Measurements from ENCODE around the gene ROM1. TPM values are rescaled to one million over a fixed set of nuclear protein-coding genes. Genes with fewer than 3 reads are reported as not detected.

Gene ROM1
- total RNA-seq, 1 experiment from 2014 or later = 2.7 TPM

DNA sequence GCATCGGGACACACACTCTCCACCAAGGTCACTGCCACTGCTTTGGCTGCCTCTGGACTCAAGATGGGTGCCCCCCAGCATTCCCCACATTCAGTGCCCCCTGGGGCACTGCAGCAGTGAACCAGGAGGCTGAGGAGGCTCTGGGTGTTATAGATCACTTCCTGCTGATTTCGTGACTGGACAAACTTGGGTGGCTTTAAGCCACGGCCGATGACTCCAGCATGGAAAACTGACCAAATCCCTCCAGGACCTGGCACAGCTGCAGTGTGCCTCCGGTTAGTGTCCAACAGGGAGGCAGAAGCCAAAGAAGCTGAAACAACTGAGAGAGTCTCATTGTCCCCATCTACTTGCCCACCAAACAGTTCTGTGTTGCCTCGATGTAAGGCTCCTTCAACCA is 34.5 kb downstream of the ROM1 start:
- peaks cover 65% of the 10 kb centered on the region for H3K79me2 ChIP-seq (ENCODE audit: insufficient read depth, low read length)
- H3K4me3 ChIP-seq (replicated peaks in 1 of 2; ENCODE audit: low read depth in 1 of 2, low read length in 2 of 2) = no peak overlapping the region
- H3K27me3 ChIP-seq (ENCODE audit: insufficient read depth, low read length) = no peaks in the 10 kb centered on the region
- intact Hi-C loops (cut with micrococcal nuclease) = loop anchor here (5.0 kb wide), 1 partner anchor 35 kb away; the partner anchor contains the start of genes EML3 and ROM1
- peaks cover 10 to 21% of the 10 kb centered on the region in 2 experiments; a peak in 3 of 4 replicates for H3K36me3 ChIP-seq (ENCODE audit: control insufficient read depth in 1 of 2, insufficient read depth in 2 of 2, low read length in 2 of 2)
- H4K20me1 ChIP-seq (ENCODE audit: insufficient read depth) = no peaks in the 10 kb centered on the region
- H3K27ac ChIP-seq (ENCODE audit: low read depth, low read length) = peak overlapping the region; percentile 41; the same call in 1 of the 2 replicates
- ATAC-seq (no peak), DNase-seq (ENCODE audit: low read depth, low spot score) (no peak)
- BruUV-seq (replicated peaks) = no TSS peak
- no peak overlapping the region for H3K9ac ChIP-seq (ENCODE audit: low read length)
- H3K9me3 ChIP-seq (ENCODE audit: control insufficient read depth in 1 of 2, insufficient read depth in 1 of 2, low read depth in 1 of 2, low read length in 2 of 2) = no peaks in the 10 kb centered on the region
- H2AFZ ChIP-seq (ENCODE audit: low read depth, low read length, poor library complexity, severe bottlenecking) = no peak overlapping the region
- RAD21 ChIA-PET (ENCODE audit: low non-redundant PET in 1 of 2, low total read pairs in 2 of 2, uncharacterized antibody in 2 of 2, unreplicated experiment in 2 of 2) = no interaction called here
- no peak overlapping the region for H3K4me2 ChIP-seq (ENCODE audit: low read length)
- POLR2A ChIA-PET = interaction anchor here (0.8 to 14.1 kb wide), 2 partner anchors 18 to 194 kb away, joined by 3 to 195 read pairs; partner anchors contain the start of genes C11orf98 and CSKMT
- CTCF ChIA-PET = interaction anchor here (1.6 kb wide), 1 partner anchor 223 kb away, joined by 4 read pairs; no protein-coding TSS in a partner anchor
- no peak for TF ChIP-seq FOSL1 (IDR thresholded peaks at IDR 0.05; ENCODE audit: low read depth)
- no peak for TF ChIP-seq SP1 (IDR thresholded peaks at IDR 0.05; ENCODE audit: low read depth)
- TF ChIP-seq, protein P1, sequence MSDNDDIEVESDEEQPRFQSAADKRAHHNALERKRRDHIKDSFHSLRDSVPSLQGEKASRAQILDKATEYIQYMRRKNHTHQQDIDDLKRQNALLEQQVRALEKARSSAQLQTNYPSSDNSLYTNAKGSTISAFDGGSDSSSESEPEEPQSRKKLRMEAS (IDR thresholded peaks at IDR 0.05) = no peak
- TF ChIP-seq, protein P2, sequence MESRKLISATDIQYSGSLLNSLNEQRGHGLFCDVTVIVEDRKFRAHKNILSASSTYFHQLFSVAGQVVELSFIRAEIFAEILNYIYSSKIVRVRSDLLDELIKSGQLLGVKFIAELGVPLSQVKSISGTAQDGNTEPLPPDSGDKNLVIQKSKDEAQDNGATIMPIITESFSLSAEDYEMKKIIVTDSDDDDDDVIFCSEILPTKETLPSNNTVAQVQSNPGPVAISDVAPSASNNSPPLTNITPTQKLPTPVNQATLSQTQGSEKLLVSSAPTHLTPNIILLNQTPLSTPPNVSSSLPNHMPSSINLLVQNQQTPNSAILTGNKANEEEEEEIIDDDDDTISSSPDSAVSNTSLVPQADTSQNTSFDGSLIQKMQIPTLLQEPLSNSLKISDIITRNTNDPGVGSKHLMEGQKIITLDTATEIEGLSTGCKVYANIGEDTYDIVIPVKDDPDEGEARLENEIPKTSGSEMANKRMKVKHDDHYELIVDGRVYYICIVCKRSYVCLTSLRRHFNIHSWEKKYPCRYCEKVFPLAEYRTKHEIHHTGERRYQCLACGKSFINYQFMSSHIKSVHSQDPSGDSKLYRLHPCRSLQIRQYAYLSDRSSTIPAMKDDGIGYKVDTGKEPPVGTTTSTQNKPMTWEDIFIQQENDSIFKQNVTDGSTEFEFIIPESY (IDR thresholded peaks at IDR 0.05; ENCODE audit: extremely low read depth, insufficient replicate concordance, low read length) = no peak
- TF ChIP-seq EZH2phosphoT487 (IDR thresholded peaks at IDR 0.05; ENCODE audit: borderline replicate concordance) = no peak
- no peak for TF ChIP-seq SRF (IDR thresholded peaks at IDR 0.05; ENCODE audit: low read depth)
- no peak for TF ChIP-seq CBX3 (IDR thresholded peaks at IDR 0.05; ENCODE audit: low read depth)
- no peak for TF ChIP-seq RAD21 (IDR thresholded peaks at IDR 0.05; ENCODE audit: low read depth)
- TF ChIP-seq, protein P3, sequence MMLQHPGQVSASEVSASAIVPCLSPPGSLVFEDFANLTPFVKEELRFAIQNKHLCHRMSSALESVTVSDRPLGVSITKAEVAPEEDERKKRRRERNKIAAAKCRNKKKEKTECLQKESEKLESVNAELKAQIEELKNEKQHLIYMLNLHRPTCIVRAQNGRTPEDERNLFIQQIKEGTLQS (IDR thresholded peaks at IDR 0.05) = no peak
- H3K4me1 ChIP-seq (ENCODE audit: control insufficient read depth in 1 of 2, insufficient read depth in 2 of 2, low read length in 2 of 2) = peaks cover 12 to 29% of the 10 kb centered on the region in 2 experiments
- H3K9me2 ChIP-seq (ENCODE audit: insufficient read depth) = no peaks in the 10 kb centered on the region
